Hepatocyte (in vitro differentiated cells): Measurements from ENCODE around the gene FBXL17. TPM values are rescaled to one million over a fixed set of nuclear protein-coding genes. Genes with fewer than 3 reads are reported as not detected.

Source experiments
- DNase-seq: peaks from one replicate; pipeline ENCODE4 v3.0.0-alpha.2; 2016; ENCODE audit warnings: low spot score
- H2AFZ ChIP-seq: fragments of 200-600 bp; sonication (generic); 2 replicates; pipeline ENCODE4 v1.6.0; 2016; ENCODE audit warnings: antibody characterized with exemption, mild to moderate bottlenecking
- H3K27ac ChIP-seq: fragments of 200-600 bp; sonication (generic); 2 replicates; pipeline ENCODE4 v1.5.1; 2016; ENCODE audit warnings: mild to moderate bottlenecking
- H3K27me3 ChIP-seq: fragments of 200-600 bp; sonication (generic); 2 replicates; pipeline ENCODE4 v1.6.1; 2016
- H3K36me3 ChIP-seq: fragments of 200-600 bp; sonication (generic); replicated peaks from 2 replicates; pipeline ENCODE4 v1.5.1; 2016; ENCODE audit warnings: low read depth; ENCODE audit not compliant: insufficient read depth
- H3K4me1 ChIP-seq: fragments of 200-600 bp; sonication (generic); 2 replicates; pipeline ENCODE4 v1.5.1; 2016; ENCODE audit warnings: mild to moderate bottlenecking, moderate library complexity; ENCODE audit not compliant: insufficient read depth
- H3K4me2 ChIP-seq: fragments of 200-600 bp; sonication (generic); 2 replicates; pipeline ENCODE4 v1.6.0; 2016
- H3K4me3 ChIP-seq: fragments of 200-600 bp; sonication (generic); 2 replicates; pipeline ENCODE4 v1.5.1; 2016; ENCODE audit warnings: mild to moderate bottlenecking
- H3K79me2 ChIP-seq: fragments of 200-600 bp; sonication (generic); 2 replicates; pipeline ENCODE4 v1.6.0; 2017; ENCODE audit warnings: mild to moderate bottlenecking
- H3K9me2 ChIP-seq: fragments of 200-600 bp; sonication (generic); replicated peaks from 2 replicates; pipeline ENCODE4 v1.6.0; 2017; ENCODE audit warnings: mild to moderate bottlenecking; ENCODE audit not compliant: insufficient read depth
- H3K9me3 ChIP-seq: fragments of 200-600 bp; sonication (generic); 2 replicates; pipeline ENCODE4 v1.5.1; 2016; ENCODE audit warnings: low read depth, mild to moderate bottlenecking
- H4K20me1 ChIP-seq: fragments of 200-600 bp; sonication (generic); 2 replicates; pipeline ENCODE4 v1.6.0; 2016; ENCODE audit warnings: mild to moderate bottlenecking; ENCODE audit not compliant: insufficient read depth, poor library complexity, severe bottlenecking
- CTCF ChIP-seq: fragments of 200-600 bp; sonication (generic); IDR thresholded peaks from 2 replicates; pipeline ENCODE4 v1.5.1; 2016; ENCODE audit warnings: antibody characterized with exemption, mild to moderate bottlenecking; ENCODE audit not compliant: poor library complexity
- EZH2 ChIP-seq: fragments of 200-600 bp; sonication (generic); IDR thresholded peaks from 2 replicates; pipeline ENCODE4 v1.6.1; 2016; ENCODE audit warnings: antibody characterized with exemption, mild to moderate bottlenecking, borderline replicate concordance
- EZH2phosphoT487 ChIP-seq: fragments of 200-600 bp; sonication (generic); IDR thresholded peaks from one replicate; pipeline ENCODE4 v1.6.1; 2018; ENCODE audit warnings: antibody characterized with exemption, mild to moderate bottlenecking, low read depth, moderate library complexity; ENCODE audit not compliant: unreplicated experiment, severe bottlenecking
- WGBS: methylation state at CpG from one replicate; pipeline ENCODE4 v1.1.6; 2016; ENCODE audit warnings: low lambda C conversion rate; ENCODE audit errors: missing lambda C conversion rate; 5-methylcytosine and 5-hydroxymethylcytosine counted together
- polyA plus RNA-seq: library from polyadenylated mRNA; unstranded; fragments of >200 nt; fragmentation: Nextera tagmentation; extraction: Ambion mirVana; gene quantifications from 2 replicates; pipeline ENCODE4 v1.2.1, GENCODE V29; 2016
- total RNA-seq: library from RNA; depleted of rRNA; stranded (reverse); fragments of >200 nt; gene quantifications from 2 replicates; pipeline ENCODE4 v1.2.3, GENCODE V29; 2014

The FBXL17 gene
- total and polyA plus RNA-seq, 2 experiments from 2014 or later: 12.5 to 18.2 TPM

GRCh38 chr5:107997338-107997980 lies 384.4 kb downstream of the FBXL17 start:
- H3K79me2 ChIP-seq: no peaks in the 10 kb centered on the region
- H3K27ac ChIP-seq: no peak overlapping the region
- TF ChIP-seq CTCF (no peak), EZH2phosphoT487 (no peak), EZH2 (no peak)
- no peaks in the 10 kb centered on the region for H4K20me1 ChIP-seq
- no peaks in the 10 kb centered on the region for H3K36me3 ChIP-seq
- no peaks in the 10 kb centered on the region for H3K27me3 ChIP-seq
- WGBS: 61% methylated on average over 4 of the region's 4 CpGs
- no peak for DNase-seq
- H3K4me2 ChIP-seq: no peak overlapping the region
- H2AFZ ChIP-seq: no peak overlapping the region
- H3K9me2 ChIP-seq: no peaks in the 10 kb centered on the region
- no peaks in the 10 kb centered on the region for H3K9me3 ChIP-seq
- H3K4me1 ChIP-seq: no peaks in the 10 kb centered on the region
- no peak overlapping the region for H3K4me3 ChIP-seq

DNA sequence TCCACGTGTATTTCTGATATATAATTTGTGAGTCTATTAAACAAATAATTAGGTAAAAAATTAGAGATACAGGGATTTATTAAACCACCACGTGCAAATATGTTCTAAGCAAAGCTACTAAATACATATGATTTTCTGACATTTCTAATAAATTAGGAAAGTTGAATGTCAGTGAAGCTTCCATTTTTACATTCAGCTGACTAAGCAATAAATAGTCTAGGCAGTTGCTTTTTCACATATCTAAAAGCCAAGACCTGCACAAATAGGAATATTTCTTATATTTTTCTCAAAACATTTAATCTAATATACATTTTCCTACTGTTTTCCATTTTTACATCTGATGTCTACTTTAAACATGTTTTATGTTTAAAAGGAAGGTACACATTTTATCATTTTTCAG lies 388.6 kb downstream of the FBXL17 start:
- Histone ChIP-seq H3K4me1 (no peaks in the 10 kb centered on the region), H3K27me3 (no peaks in the 10 kb centered on the region), H3K79me2 (no peaks in the 10 kb centered on the region), H3K9me3 (no peaks in the 10 kb centered on the region), H3K9me2 (no peaks in the 10 kb centered on the region), H3K4me3 (no peak overlapping the region), H3K36me3 (no peaks in the 10 kb centered on the region), H2AFZ (no peak overlapping the region), H4K20me1 (no peaks in the 10 kb centered on the region), H3K4me2 (no peak overlapping the region), H3K27ac (no peak overlapping the region)
- 93% methylated on average over 2 of the region's 2 CpGs for WGBS
- DNase-seq: no peak
- TF ChIP-seq EZH2: no peak
- no peak for TF ChIP-seq CTCF
- no peak for TF ChIP-seq EZH2phosphoT487

DNA sequence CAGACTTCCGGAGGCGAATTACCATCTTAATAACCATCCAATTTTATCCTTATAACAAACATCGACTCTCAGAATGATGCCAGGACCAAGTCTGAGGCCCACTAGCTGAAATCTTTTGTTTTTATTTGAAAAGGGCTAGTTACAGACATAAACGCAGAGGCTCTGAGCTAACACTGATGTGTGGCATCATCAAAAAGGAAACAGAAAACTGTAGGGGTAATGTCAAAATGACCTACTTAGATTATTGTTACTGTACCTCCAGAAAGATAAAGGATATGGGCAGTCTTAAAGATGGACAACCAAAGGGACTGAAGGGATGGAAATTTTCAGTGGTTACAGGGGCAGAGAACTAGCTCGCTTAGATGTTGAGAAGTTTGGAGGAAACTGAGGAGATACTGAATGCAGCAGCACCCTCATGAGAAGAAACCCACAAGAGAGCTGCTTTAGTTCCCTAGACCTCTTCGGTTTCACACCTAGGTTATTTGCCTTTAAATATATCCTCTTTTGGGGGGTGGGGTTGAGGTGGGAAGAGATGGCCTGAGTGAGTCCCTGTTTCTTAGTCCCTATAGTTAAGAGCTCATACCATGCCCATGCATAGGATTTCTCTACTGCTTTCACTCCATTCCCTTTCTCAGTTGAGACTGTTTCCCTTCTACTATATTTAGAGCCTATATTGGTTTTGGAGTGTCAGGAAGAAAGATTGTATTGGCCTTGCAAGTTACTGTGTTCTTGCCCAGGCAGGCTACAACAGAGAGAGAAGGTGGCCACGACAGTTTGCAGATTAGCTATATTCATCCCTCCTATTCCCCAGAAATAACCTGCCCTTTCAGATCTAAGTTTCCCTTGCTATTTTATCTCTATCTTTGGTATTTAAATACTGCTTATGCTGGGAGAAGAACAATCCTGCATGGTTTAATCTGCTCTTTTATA lies 390.8 kb downstream of the FBXL17 start:
- Histone ChIP-seq H2AFZ (no peak overlapping the region), H3K79me2 (no peaks in the 10 kb centered on the region), H3K4me2 (no peak overlapping the region), H4K20me1 (no peaks in the 10 kb centered on the region), H3K27me3 (no peaks in the 10 kb centered on the region), H3K4me1 (no peaks in the 10 kb centered on the region), H3K36me3 (no peaks in the 10 kb centered on the region), H3K9me2 (no peaks in the 10 kb centered on the region), H3K27ac (no peak overlapping the region), H3K9me3 (no peaks in the 10 kb centered on the region), H3K4me3 (no peak overlapping the region)
- no peak for DNase-seq
- WGBS: 87% methylated on average over 7 of the region's 7 CpGs
- TF ChIP-seq EZH2: no peak
- no peak for TF ChIP-seq EZH2phosphoT487
- TF ChIP-seq CTCF: no peak
